Neural crest cell (in vitro differentiated cells): ENCODE results near the gene CD36. TPM values are rescaled to one million over a fixed set of nuclear protein-coding genes. Genes with fewer than 3 reads are reported as not detected.

Experiments
- DNase-seq: peaks from one replicate; pipeline ENCODE4 v3.0.0; 2021; ENCODE audit warnings: low read depth, mixed read lengths, low spot score
- H3K27ac Mint-ChIP-seq: one replicate; pipeline ENCODE4 v1.8.0; 2021; ENCODE audit warnings: mild to moderate bottlenecking, mixed read lengths; ENCODE audit not compliant: unreplicated experiment
- H3K27me3 Mint-ChIP-seq: 2 replicates; pipeline ENCODE4 v1.8.0; 2021; ENCODE audit warnings: low read depth, mild to moderate bottlenecking, mixed read lengths
- H3K36me3 Mint-ChIP-seq: 2 replicates; pipeline ENCODE4 v1.8.0; 2021; ENCODE audit warnings: low read depth, mild to moderate bottlenecking, mixed read lengths
- H3K4me1 Mint-ChIP-seq: 2 replicates; pipeline ENCODE4 v1.8.0; 2021; ENCODE audit warnings: mixed read lengths
- H3K4me3 Mint-ChIP-seq: one replicate; pipeline ENCODE4 v1.8.0; 2021; ENCODE audit warnings: mild to moderate bottlenecking, mixed read lengths
- H3K9me3 Mint-ChIP-seq: 2 replicates; pipeline ENCODE4 v1.8.0; 2021; ENCODE audit warnings: mixed read lengths
- total RNA-seq: library from RNA; stranded (reverse); gene quantifications from 2 replicates; pipeline ENCODE4 v1.2.1, GENCODE V29; 2021
- TF ChIP-seq, protein P1 (sequence below): fragments of 200-600 bp; sonication (generic); conservative IDR thresholded peaks from 2 replicates; pipeline ENCODE4 v1.5.0; 2021; ENCODE audit warnings: antibody characterized with exemption, mild to moderate bottlenecking

The CD36 gene
- total RNA-seq, 1 donor from 2014 or later = 0.40 TPM

- TF ChIP-seq, protein P1, sequence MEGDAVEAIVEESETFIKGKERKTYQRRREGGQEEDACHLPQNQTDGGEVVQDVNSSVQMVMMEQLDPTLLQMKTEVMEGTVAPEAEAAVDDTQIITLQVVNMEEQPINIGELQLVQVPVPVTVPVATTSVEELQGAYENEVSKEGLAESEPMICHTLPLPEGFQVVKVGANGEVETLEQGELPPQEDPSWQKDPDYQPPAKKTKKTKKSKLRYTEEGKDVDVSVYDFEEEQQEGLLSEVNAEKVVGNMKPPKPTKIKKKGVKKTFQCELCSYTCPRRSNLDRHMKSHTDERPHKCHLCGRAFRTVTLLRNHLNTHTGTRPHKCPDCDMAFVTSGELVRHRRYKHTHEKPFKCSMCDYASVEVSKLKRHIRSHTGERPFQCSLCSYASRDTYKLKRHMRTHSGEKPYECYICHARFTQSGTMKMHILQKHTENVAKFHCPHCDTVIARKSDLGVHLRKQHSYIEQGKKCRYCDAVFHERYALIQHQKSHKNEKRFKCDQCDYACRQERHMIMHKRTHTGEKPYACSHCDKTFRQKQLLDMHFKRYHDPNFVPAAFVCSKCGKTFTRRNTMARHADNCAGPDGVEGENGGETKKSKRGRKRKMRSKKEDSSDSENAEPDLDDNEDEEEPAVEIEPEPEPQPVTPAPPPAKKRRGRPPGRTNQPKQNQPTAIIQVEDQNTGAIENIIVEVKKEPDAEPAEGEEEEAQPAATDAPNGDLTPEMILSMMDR = no peak
Measured at GRCh38 chr7:80639011-80639410, 569 bp downstream of the CD36 start.

GRCh38 chr7:80640846-80641245, 2.4 kb downstream of the CD36 start:
- H3K27ac Mint-ChIP-seq = no peak overlapping the region
- DNase-seq = no peak

More at GRCh38 chr7:80639011-80639410, 569 bp downstream of the CD36 start:
- no peaks in the 10 kb centered on the region for H3K36me3 Mint-ChIP-seq
- no peak for DNase-seq
- H3K27ac Mint-ChIP-seq = no peak overlapping the region
- H3K27me3 Mint-ChIP-seq = no peaks in the 10 kb centered on the region
- H3K9me3 Mint-ChIP-seq = peaks cover 2% of the 10 kb centered on the region
- H3K4me1 Mint-ChIP-seq = peaks cover 16% of the 10 kb centered on the region
- no peak overlapping the region for H3K4me3 Mint-ChIP-seq

GRCh38 chr7:80641548-80641947, 3.1 kb downstream of the CD36 start:
- H3K4me1 Mint-ChIP-seq = peaks cover 13% of the 10 kb centered on the region
- no peak for DNase-seq
- no peaks in the 10 kb centered on the region for H3K27me3 Mint-ChIP-seq
- TF ChIP-seq, protein P1 = no peak
- H3K36me3 Mint-ChIP-seq = no peaks in the 10 kb centered on the region
- no peak overlapping the region for H3K27ac Mint-ChIP-seq
- peaks cover 2% of the 10 kb centered on the region for H3K9me3 Mint-ChIP-seq
- H3K4me3 Mint-ChIP-seq = no peak overlapping the region

More at GRCh38 chr7:80640846-80641245, 2.4 kb downstream of the CD36 start:
- Mint-ChIP-seq H3K4me3 (no peak overlapping the region), H3K4me1 (peaks cover 15% of the 10 kb centered on the region), H3K9me3 (peaks cover 2% of the 10 kb centered on the region), H3K36me3 (no peaks in the 10 kb centered on the region), H3K27me3 (no peaks in the 10 kb centered on the region)
- TF ChIP-seq, protein P1 = no peak

- H3K4me1 Mint-ChIP-seq = peaks cover 3% of the 10 kb centered on the region
- H3K9me3 Mint-ChIP-seq = peaks cover 2% of the 10 kb centered on the region
Measured at GRCh38 chr7:80642871-80643270, 4.4 kb downstream of the CD36 start.

DNA sequence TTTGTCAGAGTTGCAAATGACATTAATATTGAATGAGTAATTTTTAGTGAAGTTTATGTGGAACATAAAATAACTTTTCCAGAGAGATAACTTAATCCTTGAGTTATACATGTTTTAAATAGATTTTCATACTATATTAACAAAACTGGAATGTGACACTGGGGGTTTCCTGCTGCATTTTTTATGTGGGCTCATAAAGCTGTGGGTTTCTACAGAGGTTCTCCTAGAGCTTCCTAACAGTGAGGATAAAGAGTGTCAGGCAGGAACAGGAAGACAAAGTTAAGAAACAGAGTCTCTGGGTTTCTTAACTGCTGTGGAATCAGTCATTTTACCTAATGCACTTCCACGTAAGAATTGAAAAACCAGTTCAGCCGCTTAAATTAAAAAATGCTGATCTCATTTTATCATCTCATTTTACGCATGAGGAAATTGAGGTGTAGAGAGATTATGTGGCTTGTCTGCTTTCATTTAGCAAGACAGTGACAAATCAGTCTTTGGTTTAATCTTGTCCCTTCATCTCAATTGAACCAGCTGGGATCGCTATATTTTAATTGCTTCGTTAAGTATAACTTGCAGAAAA, 5.0 kb downstream of the CD36 start:
- H3K36me3 Mint-ChIP-seq = no peaks in the 10 kb centered on the region
- H3K9me3 Mint-ChIP-seq = peaks cover 2% of the 10 kb centered on the region
- DNase-seq = no peak
- no peaks in the 10 kb centered on the region for H3K27me3 Mint-ChIP-seq
- no peak overlapping the region for H3K4me3 Mint-ChIP-seq
- peaks cover 1% of the 10 kb centered on the region for H3K4me1 Mint-ChIP-seq
- TF ChIP-seq, protein P1 = no peak
- H3K27ac Mint-ChIP-seq = no peak overlapping the region

More at GRCh38 chr7:80642871-80643270, 4.4 kb downstream of the CD36 start:
- H3K27me3 Mint-ChIP-seq = no peaks in the 10 kb centered on the region
- no peak for DNase-seq
- TF ChIP-seq, protein P1 = no peak
- H3K4me3 Mint-ChIP-seq = no peak overlapping the region
- no peak overlapping the region for H3K27ac Mint-ChIP-seq
- no peaks in the 10 kb centered on the region for H3K36me3 Mint-ChIP-seq
